AG04449 (cell line): ENCODE measurements around the gene ARHGEF7.
A peak's percentile ranks its signal among the peaks of the same experiment; 100 is the strongest.

ENCODE experiments used
- CTCF ChIA-PET: fragments of 350-600 bp; formaldehyde crosslinking; extraction: SDS; loops from one replicate; lab custom pipeline; 2021; ENCODE audit warnings: antibody characterized with exemption; lab: Yijun Ruan, JAX
- POLR2A ChIA-PET: fragments of 400-600, 350-600 bp; formaldehyde crosslinking; extraction: SDS; loops from one replicate; lab custom pipeline; 2020; ENCODE audit warnings: antibody characterized with exemption, inconsistent platforms; lab: Yijun Ruan, JAX
- DNase-seq: peaks from one replicate; pipeline ENCODE4 v3.0.0-alpha.2; 2010; ENCODE audit warnings: low read depth, low spot score
- H3K4me3 ChIP-seq: 2 replicates; pipeline ENCODE4 v1.5.1; 2011; ENCODE audit warnings: low read depth, mild to moderate bottlenecking, control low read depth, low read length
- TF ChIP-seq, protein P1 (sequence below): IDR thresholded peaks from one replicate; pipeline ENCODE4 v1.5.1; 2011; ENCODE audit warnings: mild to moderate bottlenecking, moderate library complexity, low read length, control low read depth, inconsistent platforms; ENCODE audit not compliant: insufficient read depth; ENCODE audit errors: missing control alignments

Gene ARHGEF7

DNA sequence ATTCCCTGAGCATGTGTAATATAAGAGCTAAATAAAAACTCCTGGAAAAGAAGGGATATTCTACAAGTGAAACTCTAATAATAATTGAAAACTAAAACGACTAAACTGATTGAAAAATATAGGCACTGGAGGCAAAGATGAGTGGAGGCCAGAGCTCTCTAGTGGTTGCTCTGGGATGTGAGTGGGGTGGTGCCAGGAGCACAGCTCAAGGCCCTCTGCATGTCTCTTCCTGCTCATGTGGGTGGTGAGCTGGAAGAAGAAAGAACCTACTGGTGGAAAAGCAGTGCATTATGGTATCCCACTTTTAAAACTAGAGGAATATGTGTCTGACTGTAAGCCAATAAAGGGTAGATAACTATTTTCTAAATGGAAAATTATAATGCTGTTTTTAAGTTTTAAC lies 15.8 kb upstream of the ARHGEF7 start:
- DNase-seq = no peak
- TF ChIP-seq, protein P1, sequence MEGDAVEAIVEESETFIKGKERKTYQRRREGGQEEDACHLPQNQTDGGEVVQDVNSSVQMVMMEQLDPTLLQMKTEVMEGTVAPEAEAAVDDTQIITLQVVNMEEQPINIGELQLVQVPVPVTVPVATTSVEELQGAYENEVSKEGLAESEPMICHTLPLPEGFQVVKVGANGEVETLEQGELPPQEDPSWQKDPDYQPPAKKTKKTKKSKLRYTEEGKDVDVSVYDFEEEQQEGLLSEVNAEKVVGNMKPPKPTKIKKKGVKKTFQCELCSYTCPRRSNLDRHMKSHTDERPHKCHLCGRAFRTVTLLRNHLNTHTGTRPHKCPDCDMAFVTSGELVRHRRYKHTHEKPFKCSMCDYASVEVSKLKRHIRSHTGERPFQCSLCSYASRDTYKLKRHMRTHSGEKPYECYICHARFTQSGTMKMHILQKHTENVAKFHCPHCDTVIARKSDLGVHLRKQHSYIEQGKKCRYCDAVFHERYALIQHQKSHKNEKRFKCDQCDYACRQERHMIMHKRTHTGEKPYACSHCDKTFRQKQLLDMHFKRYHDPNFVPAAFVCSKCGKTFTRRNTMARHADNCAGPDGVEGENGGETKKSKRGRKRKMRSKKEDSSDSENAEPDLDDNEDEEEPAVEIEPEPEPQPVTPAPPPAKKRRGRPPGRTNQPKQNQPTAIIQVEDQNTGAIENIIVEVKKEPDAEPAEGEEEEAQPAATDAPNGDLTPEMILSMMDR = no peak
- POLR2A ChIA-PET = no interaction called here
- H3K4me3 ChIP-seq = no peak overlapping the region
- CTCF ChIA-PET = interaction anchor here (2.0 kb wide), 1 partner anchor 31 kb away, joined by 7 read pairs; no protein-coding TSS in a partner anchor

- no peak for DNase-seq
- no peak overlapping the region for H3K4me3 ChIP-seq
- CTCF ChIA-PET = no interaction called here
- POLR2A ChIA-PET = no interaction called here
- TF ChIP-seq, protein P1 = no peak
These were observed 5.1 kb upstream of the ARHGEF7 start for GRCh38 chr13:111110054-111110453.

GRCh38 chr13:111111376-111111937 lies 3.7 kb upstream of the ARHGEF7 start:
- H3K4me3 ChIP-seq = no peak overlapping the region
- ChIA-PET POLR2A (no interaction called here), CTCF (interaction anchor here (1.3 kb wide), 1 partner anchor 114 kb away, joined by 3 read pairs; no protein-coding TSS in a partner anchor)
- TF ChIP-seq, protein P1 = no peak
- no peak for DNase-seq

DNA sequence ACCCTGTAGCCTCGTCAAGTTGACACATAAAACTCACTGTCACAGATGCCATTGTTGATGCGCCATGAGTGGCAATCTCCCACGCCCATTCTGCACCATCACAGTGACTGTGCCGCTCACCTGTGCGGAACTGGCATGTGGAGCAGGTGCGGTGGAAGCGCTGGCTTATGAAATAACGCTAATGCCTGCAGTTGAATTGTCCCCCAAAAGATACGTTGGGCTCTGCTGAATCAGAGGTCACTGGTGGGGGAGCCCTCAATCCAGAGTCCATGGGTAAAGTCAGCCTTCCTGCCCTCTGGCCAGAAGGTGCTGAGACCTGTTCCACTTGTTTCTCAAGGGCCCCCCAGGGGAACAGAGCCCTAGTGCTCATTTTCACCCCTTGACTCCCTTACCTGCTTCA lies 2.9 kb upstream of the ARHGEF7 start:
- POLR2A ChIA-PET = no interaction called here

DNA sequence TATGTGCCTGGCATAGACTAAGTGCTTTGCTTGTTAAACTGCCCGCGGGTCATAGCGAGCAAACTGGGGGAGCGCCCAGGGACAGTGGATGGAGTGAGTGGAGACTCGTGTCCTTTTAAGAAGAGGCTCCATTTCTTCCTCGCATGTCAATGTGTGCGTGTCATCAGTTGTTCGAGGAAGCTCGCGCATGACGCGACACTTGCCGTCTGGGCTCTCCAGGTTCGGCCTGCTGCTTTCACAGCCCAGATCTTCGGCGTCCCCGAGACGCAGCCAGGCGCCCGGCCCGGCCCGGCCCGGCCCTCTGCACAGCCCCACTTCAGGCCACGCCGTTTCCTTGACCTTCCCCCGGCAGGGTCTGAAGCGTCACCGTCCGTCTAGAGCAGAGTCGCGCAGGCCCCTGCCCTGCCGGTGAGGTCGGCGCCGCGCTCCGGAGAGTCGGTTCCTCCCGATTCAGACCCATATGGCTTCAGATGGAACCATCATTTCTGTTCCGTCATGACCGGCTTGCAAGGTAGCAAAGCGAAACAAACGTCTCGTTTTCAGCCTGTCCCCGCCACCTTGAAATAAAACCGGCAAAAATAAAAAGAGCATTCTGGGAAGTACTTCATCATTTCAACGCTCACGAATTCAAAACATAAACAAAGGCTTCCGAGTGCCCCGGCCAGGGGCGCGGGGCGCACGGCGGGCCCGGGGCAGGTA lies 599 bp upstream of the ARHGEF7 start:
- no peak for DNase-seq
- TF ChIP-seq, protein P1 = no peak
- POLR2A ChIA-PET = no interaction called here
- CTCF ChIA-PET = no interaction called here
- H3K4me3 ChIP-seq = peak overlapping the region; percentile 53

More for the DNA sequence above, 2.9 kb upstream of the ARHGEF7 start:
- TF ChIP-seq, protein P1 = no peak
- CTCF ChIA-PET = no interaction called here
- no peak overlapping the region for H3K4me3 ChIP-seq
- DNase-seq = no peak

DNA sequence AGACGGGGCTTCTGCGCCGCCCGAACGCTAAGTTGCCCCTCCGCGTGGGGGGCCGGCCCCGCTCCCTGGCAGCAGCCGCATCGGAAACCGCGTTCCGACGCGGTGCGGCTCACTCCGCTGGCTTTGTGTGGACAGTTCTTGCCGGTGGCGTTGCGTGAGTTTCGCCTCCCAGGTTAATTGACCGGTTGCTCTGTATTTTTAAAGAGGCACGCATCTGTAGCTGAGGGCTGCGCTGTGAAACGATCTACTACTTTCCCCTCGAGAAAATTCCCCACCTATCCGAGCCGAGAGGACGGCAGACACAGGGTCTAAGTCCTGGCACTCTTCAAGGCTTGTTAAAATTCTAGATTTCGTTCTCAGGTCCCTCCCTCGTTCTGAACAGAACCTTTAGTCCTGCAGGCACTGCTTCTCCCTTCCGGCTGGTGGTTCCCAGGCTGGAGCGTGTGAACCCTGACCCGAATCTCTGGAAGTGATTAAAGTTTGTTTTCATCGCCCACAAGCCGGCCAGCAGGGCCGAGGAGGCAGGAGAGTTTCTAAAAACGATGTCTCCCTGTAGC lies 933 bp downstream of the ARHGEF7 start:
- DNase-seq = peak; percentile 19
- peak overlapping the region; percentile 55 for H3K4me3 ChIP-seq
- ChIA-PET CTCF (interaction anchor here (2.4 kb wide), 1 partner anchor 48 kb away, joined by 7 read pairs; no protein-coding TSS in a partner anchor), POLR2A (no interaction called here)
- TF ChIP-seq, protein P1 = no peak
